Measurements from ENCODE around the gene ZDHHC15.

DNA sequence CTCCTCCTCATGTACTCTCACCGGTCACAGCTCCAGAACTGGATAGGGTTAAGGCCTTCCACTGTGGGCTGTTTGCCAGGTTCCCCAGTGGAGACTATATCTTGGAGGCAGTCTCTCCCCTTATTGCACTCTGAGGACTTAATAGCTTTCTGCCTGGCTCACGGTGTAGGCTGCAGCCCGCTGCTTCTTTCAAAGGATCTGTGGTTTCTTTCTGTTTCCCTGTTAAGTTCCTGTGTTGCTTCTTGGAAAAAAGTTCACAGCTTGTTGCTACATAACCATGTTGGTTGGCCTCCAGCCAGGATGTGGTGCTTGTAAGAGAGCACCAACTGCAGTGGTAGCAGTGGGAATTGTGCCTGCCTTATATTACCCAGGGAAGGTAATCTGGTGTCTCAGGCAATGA, 24.9 kb upstream of the ZDHHC15 start:
- TF ChIP-seq CTCF (IDR thresholded peaks at IDR 0.05), result no peak
- no peak for TF ChIP-seq POLR2A (IDR thresholded peaks at IDR 0.05)

Measured in thyroid gland (tissue), 4 donors.